ENCODE data around the gene EIF3C.
A peak's percentile ranks its signal among the peaks of the same experiment; 100 is the strongest.
"Not testable (repeated sequence)": the region's sequence is repeated elsewhere in the genome, so short reads cannot be mapped to it uniquely, and the experiment has no call there.

EIF3C gene

GRCh38 chr16:28711220-28712083 lies at the start of gene EIF3C:
Gene EIF3C (plus strand): TSS chr16:28711464. CDS start chr16:28711687, 223 bp downstream.
- DNase-seq, result not testable (repeated sequence)

DNA sequence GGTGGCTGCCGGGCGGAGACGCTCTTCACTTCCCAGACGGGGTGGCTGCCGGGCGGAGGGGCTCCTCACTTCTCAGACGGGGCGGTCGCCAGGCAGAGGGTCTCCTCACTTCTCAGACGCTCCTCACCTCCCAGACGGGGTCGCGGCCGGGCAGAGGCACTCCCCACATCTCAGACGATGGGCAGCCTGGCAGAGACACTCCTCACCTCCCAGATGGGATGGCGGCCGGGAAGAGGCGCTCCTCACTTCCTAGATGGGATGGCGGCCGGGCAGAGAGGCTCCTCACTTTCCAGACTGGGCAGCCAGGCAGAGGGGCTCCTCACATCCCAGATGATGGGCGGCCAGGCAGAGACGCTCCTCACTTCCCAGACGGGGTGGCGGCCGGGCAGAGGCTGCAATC lies 45.0 kb upstream of the EIF3C start:
- DNase-seq, result not testable (repeated sequence)

- DNase-seq, result not testable (repeated sequence)
These were observed 43.8 kb upstream of the EIF3C start for GRCh38 chr16:28667480-28667879.

- DNase-seq, result not testable (repeated sequence)
These were observed 43.1 kb upstream of the EIF3C start for GRCh38 chr16:28668199-28668598.

DNA sequence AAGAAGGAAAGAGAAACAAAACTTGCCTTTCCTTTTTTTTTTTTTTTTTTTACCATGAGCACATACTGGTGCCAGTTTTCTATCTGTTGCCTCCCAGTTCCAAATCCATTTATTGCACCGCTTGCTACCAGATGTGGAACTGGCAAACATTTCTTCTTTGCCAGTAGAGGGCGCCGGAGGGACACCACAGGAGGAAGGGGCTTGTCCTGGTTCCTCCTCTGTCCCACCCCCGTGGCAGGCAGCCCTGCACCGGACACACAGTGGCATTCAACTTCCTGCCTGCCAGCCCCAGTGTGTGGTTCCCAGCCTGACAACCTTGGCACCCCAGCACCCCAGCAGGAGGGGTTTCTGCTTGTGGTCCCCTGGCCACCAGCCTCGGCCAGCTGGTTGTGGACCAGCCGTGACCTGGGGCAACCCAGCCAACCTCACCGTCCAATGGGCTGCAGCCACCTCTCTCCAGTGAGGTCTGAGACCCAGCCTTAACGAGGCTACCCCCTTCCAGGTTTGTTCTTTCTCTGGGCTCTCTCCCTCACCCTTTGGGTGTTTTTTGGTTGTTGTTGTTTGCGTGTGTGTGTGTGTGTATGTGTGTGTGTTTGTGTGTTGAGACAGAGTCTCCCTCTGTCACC lies 22.8 kb upstream of the EIF3C start:
- not testable (repeated sequence) for DNase-seq

GRCh38 chr16:28689425-28689824 lies 21.8 kb upstream of the EIF3C start:
- not testable (repeated sequence) for DNase-seq

DNA sequence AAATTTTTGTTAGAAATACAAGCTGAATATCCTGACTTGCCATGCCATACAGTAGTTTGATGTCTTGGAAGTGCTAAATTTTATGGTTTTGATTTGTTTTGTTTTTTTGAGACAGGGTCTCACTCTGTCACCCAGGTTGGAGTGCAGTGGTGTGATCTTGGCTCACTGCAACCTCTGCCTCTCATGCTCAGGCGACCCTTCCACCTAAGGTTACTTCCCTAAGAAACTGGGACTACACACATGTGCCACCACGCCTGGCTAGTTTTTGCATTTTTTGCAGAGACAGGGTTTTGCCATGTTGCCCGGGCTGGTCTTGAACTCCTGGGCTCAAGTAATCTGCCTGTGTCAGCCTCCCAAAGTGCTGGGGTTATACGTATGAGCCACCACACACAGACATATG lies 19.5 kb upstream of the EIF3C start:
- not testable (repeated sequence) for DNase-seq

GRCh38 chr16:28693257-28693950 lies 17.9 kb upstream of the EIF3C start:
- not testable (repeated sequence) for DNase-seq

DNA sequence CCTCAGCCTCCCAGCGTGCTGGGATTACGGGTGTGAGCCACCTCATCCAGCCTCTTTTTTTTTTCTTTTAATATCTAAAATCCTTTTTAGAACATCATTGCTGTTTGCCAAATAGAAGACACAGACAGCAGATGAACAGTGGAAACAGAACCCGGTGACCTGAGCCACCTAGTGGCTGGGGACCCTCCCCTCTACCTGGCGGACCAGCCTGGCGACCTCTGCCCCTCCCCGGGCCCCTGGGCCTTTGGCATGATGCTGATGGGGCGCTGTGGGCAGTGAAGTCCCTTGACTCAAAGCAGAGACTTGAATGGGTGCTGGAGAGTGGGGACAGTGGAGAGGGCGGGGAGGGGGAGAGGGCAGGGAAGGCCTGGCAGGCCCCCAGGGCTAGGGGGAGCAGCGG lies 11.5 kb upstream of the EIF3C start:
- DNase-seq, result not testable (repeated sequence)

GRCh38 chr16:28700349-28700748 lies 10.9 kb upstream of the EIF3C start:
- not testable (repeated sequence) for DNase-seq

- not testable (repeated sequence) for DNase-seq
These were observed 9.9 kb upstream of the EIF3C start for GRCh38 chr16:28701384-28701783.

- DNase-seq, result not testable (repeated sequence)
These were observed 7.0 kb upstream of the EIF3C start for GRCh38 chr16:28704246-28704645.

DNA sequence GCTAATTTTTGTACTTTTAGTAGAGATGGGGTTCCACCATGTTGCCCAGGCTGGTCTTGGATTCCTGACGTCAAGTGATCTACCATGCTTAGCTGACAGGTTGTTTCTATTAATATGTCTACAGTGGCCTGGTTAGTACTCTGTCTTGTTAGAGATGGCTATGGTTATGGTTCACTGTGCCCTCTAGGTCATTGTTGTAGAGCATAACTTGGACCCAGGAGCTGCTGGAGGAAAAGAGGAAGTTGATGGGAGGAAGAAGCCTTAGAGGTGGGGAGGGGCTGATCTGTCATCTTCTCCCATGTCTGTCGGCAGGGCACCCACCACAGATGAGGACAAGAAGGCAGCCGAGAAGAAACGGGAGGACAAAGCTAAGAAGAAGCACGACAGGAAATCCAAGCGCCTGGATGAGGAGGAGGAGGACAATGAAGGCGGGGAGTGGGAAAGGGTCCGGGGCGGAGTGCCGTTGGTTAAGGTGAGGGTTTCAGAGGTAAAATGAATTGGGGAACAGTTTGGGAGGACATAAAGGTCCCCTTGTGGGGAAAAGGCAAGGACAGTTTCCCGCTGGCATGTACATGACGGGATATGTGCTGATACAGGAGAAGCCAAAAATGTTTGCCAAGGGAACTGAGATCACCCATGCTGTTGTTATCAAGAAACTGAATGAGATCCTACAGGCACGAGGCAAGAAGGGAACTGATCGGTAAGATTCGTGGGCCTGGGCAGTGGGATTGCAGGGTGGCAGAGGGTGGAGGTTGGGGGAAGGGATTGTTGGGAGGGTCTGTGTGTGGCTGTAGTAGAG lies 11.8 kb downstream of the EIF3C start:
- not testable (repeated sequence) for DNase-seq

DNA sequence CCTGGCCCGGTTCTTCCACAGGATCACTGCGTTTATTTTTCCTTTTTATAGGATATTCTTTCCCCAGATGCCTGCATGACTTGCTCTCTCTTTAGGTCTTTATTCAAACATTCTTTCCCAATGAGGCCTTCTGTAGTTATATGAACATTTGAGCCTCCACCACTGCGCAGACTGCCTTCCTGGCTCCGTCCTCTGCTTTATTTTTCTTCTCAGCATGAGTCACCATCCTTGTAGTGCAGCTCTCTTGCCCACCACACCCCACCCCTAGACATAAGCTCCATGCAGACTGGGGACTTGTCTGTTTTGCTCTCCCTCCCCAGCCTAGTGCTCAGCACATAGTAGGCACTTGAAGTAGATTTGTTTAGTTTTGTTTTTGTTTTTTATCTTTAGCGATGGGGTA lies 20.0 kb downstream of the EIF3C start:
- DNase-seq, result not testable (repeated sequence)

- DNase-seq, result not testable (repeated sequence)
These were observed 21.3 kb downstream of the EIF3C start for GRCh38 chr16:28732455-28733124.

GRCh38 chr16:28739787-28740186 lies 28.5 kb downstream of the EIF3C start:
- DNase-seq, result not testable (repeated sequence)

DNA sequence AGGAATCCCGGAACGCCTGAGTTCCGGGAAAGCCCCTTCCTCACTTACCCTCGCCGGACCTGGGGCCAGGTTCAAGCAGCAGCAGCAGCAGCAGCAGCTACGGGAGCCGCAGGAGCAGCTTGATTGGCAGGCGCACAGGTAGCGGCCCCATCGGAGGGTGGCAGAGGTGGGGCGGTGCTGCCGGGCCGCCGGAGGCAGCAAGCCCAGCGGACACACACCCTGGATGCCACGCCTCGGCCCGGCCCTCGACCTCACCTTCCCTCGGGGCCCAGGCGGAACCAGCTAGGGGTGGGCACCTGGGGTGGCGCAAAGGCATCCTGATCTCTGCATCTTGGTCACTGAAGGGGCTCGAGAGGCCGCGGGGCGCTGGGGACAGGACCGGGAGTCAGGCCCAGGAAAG lies 29.4 kb downstream of the EIF3C start:
- not testable (repeated sequence) for DNase-seq

GRCh38 chr16:28741295-28741694 lies 30.0 kb downstream of the EIF3C start:
- not testable (repeated sequence) for DNase-seq

GRCh38 chr16:28746618-28747350 lies 35.5 kb downstream of the EIF3C start:
- not testable (repeated sequence) for DNase-seq

- DNase-seq, result peak; percentile 54 to 57
These were observed 38.8 kb downstream of the EIF3C start for GRCh38 chr16:28749997-28750465.

GRCh38 chr16:28750469-28751067 lies 39.3 kb downstream of the EIF3C start:
- DNase-seq, result not testable (repeated sequence)

All from CD4-positive, alpha-beta T cell treated with Interleukin-4 for 1 hour (primary cell).